Fibroblast of skin of left biceps (primary cell): ENCODE results near the gene WBP1L.

Source experiments
- DNase-seq, 2 experiments: peaks; one replicate each; pipeline ENCODE4 v3.0.0-alpha.2; 2013; ENCODE audit warnings: low read depth in 2 of 2

Gene WBP1L

DNA sequence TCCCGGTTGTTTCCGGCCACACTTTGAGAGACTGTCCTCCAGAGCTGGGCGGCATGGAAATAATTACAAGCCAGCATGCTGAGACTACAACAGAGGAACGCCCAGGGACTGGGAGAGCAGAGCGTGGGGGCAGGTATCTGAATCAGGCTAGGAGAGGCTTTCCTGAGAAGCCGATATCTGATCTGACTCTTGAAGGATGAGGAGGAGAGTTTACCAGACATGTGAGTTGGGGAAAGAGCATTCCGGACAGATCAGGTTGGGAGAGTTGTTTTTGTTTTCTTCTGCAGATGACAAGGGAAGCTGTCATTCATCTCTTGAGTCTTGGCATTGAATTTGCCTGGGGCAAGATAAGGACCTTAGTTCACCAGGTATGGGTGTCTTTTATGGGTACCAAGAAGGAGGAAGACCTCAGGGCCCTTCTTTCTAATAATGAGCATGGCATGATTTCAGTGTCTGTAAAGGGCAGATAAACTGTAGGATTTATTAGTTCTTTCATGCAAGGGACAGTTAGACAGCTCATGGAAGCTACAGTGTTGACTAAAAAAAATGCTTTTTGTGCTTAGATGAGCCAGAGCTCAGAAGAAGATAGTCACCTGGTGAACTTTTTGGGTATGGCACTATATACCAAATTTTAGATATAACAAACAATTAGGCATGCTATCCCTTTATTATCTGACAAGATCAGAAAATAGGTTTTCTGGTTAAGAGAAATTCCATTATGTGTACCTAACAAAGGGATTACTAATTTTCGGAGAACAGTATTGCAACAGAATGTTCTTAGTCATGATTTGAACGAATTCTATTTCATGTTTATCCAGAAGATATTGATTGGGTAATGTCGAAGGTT lies 36.2 kb downstream of the WBP1L start:
- no peak for DNase-seq

- no peak for DNase-seq
Measured at GRCh38 chr10:102780527-102780808, 36.7 kb downstream of the WBP1L start.

- no peak for DNase-seq
Measured at GRCh38 chr10:102781090-102781920, 37.6 kb downstream of the WBP1L start.

- DNase-seq = no peak
Measured at GRCh38 chr10:102781921-102782557, 38.3 kb downstream of the WBP1L start.

DNA sequence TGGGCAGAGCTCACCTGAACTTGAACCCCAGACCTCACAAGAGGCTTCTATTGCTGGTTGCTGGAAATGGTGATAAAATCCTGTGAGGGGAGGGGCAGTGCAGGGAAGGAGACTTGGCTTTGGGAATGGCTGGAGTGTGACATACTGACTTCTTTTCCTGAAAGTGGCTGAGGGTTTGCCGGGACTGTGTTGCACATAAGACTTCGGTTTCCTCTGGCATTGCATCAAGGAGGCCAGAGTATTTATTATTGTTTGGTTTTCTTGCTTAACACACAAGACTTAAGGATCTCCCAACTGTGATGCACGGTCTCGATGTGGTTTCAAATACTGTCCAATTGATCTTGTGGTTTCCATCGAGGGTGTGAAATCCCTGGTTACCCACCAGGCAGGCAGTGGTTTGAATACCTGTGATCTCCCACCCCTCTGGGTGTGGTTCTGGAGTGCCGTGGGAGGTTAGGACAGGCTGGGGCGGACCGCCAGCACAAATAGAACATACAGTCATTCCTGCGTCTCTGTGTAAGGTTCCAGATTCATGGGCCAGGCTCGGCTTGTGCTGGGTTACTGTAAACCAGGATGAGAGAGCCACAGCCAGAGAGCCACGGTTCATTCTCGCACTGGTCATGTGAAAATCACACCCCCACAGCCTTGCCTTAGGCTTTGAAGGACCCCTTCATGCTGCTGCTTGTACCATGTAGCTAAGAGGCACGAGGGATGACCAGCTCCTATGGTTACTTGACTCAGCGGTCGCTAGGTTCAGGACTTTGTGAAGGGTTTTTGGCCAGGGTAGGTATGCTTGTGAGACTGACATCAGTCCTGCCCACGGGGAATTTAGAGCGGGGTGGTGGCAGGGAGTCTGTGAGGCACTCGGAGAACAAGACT lies 39.2 kb downstream of the WBP1L start:
- no peak for DNase-seq

DNA sequence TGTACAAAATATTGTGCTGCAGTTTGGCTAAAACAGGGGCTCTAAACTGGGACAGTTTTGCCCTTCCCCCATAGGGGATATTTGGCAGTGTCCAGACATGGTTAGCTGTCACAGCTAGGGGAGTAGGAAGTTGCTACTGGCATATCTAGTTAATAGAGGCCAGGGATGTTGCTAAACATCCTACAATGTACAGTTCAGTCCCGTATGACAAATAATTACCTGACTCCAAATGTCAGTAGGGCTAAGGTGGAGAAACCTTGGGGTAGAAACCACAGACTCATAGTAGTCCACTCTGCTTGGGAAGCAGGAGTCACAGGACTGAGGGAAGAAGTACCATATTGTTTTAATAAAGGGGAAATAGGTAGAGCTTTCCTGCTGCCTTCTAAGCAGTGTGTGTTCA lies 39.8 kb downstream of the WBP1L start:
- DNase-seq = no peak

DNA sequence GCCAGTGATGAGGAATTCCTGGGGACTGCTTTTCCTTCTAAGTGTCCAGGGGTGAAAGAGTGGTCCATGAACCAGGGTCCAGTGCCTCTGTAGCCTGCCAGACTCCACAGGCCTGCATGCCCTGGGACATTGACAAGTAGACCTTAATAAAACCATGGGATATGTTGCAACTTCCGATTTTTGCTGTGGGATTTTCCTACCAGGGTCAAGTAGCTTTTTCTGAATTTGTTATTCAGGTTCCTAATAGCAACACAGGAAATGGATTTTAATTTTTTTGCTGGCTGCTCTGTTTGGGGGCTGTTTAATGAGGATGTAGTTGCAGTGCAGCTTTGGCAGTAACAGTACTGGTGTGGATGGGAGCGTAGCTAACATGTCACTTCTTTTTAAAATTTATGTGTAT lies 42.1 kb downstream of the WBP1L start:
- no peak for DNase-seq

- DNase-seq = no peak
Measured at GRCh38 chr10:102791754-102792395, 48.1 kb downstream of the WBP1L start.

GRCh38 chr10:102795453-102796406 lies 52.0 kb downstream of the WBP1L start:
- no peak for DNase-seq

DNA sequence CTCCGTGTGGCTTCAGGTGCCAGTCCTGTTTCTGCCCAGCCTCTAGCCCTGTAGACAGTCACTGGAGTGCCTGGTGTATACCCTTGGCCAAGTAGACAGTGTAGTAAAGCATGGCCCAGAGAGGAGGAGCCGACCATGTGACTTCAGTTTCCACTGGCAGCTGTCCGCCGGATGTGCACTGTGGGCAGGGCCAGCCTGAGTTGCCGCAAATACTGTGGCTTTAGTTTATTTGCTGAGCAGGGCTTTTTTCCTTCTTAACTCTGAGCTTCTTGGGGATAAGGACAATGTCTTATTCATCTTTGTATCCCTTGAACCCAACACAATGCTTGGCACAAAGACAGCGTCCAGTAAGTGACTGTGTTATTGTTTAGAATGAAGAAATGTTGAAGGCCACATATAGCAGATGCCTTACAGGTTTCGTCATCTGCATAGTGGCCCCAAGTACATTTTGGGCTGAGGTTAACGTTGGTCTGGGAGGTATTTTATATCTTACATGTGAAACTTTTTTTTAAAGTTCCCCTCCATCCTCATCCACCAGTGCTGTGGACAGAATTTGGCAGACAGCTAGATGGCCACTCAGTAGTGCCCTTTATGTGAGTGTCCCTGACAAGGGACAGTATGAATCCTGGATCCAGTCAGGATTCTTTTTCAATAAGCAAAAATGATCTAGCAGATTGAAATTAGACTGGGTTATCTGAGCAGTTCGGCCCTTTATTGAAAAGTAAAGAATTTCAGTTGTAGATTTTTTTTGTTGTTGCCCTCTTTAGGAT lies 52.8 kb downstream of the WBP1L start:
- no peak for DNase-seq

DNA sequence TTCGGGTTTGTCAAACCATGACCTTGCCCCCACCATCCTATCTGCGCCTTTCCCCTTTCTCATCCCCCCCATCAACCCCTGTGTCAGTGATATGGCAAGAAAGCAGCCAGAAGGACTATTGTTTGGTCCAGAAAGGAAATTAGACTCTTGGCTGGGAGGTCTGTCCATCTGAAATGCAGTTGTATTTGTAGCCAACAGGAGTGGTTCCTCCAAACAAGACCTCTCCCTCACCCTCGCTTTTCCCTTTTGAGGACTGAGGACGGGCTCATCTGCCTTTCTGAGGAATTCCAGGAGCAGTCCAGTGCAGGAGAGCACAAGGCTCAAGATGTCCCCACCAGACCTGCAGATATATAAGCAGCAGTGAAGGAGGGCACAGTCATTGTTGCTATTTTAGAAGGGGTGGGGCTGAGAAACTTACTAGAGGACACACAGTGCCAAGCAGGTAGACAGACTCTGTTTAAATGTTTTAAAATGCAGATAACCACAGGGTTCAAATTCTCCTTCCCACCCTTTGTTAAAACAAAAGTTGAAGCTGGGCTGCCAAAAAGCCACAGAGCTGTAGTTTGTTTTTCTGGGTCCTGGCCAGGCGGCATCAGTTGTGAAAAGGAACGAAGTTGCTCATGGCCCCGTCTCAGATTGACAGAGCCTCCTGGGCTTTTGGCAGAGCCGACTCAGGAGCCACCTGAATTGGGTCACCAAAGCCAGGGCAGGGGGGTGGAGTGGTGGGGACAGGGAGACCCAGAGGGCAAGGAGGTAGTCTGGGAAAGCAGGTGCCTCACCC lies 56.1 kb downstream of the WBP1L start:
- DNase-seq = no peak

DNA sequence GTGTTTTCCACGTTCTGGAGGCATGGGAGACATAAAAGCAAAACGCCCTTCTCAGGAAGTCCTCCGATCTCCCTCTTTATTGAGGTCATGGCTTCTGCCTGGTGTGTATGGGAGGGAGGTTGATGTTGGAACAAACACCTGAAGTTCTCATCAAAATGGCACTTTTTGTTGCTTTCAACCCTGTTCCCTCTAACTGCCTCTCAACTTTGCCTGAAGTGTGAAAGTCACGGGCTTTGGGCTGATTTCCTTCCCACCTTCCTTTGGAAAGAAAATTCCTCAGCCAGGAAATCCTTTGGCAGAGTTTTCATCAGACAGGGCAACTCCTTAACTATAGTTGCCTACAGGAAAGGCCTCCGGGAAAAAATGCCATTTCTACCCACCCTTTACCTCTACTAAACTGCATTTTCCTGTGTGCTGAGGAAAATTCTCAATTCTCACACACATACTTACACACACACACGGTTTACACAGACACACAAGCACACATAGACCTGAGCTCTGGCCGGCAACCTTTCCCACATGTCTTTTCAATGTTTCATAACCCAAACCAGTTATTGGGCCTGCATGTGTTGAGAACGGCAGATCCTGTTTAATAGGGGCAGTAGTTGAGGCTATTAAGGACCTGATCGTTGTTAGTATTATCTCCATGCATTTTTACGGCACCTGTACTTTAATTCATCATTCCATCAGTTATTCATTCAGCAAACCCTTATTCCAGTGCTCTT lies 57.0 kb downstream of the WBP1L start:
- no peak for DNase-seq

- no peak for DNase-seq
Measured at GRCh38 chr10:102801496-102801895, 57.7 kb downstream of the WBP1L start.

GRCh38 chr10:102801978-102802377 lies 58.2 kb downstream of the WBP1L start:
- DNase-seq = no peak

DNA sequence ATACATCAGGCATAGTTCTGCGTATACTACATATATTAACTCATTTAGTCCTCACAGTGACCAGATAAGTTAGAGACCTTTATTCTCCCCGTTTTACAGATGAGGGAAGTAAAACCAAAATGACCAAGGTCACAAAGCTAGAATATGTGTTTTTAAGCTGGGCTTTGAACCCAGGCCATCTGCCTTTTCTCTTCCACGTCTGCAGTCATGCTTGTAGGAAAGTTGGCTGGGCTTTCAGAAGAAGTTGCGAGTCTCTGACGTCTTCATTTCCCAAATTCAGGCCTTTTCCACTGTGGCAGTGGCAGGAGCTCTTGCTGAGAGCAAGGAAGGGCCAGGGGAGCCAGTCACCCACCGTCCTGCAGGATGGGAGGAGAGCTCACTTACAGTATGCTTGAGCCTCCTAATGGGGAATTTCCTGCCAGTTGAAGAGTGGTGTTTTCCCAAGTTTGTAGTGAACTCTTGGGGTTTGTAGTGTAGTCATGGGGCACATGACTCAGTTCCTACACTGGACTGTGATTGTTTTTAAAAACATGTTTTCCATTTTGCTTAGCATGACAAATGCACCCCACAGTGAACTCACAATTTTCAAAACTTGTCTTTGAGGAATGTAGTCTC lies 59.3 kb downstream of the WBP1L start:
- DNase-seq = peak; percentile 56 to 57

DNA sequence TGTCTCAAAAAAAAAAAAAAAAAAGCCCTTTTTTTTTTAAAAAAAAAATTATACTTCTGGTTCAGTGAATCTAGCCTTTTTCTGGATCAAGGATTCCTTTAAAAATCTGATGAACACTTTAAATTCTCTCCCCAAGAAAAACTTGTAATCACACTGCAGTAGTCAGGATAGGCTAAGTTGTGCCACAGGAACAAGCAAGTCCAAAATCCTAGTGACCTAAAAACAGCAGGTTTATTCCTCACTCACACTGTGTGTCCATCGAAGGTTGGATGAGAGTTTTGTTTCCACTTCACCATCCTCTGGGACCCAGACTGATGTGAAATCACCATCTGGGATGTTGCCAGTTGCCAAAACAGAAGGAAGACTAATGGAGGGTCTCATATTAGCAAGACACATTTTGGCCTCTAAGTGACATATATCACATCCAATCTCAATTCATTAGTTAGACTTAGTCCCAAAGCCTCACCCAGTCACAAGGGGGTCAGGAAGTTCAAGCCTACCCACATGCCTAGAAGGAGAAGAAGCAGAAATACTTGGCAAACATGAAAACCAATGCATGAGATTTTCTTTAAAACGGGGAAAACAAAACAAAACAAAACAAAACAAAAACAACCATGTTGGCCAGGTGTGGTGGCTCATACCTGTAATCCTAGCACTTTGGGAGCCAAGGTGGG lies 60.8 kb downstream of the WBP1L start:
- no peak for DNase-seq

GRCh38 chr10:102808380-102808779 lies 64.6 kb downstream of the WBP1L start:
- no peak for DNase-seq
